ENCODE results near the gene ACACA.
"Not testable (repeated sequence)": the region's sequence is repeated elsewhere in the genome, so short reads cannot be mapped to it uniquely, and the experiment has no call there.

Gene ACACA

DNA sequence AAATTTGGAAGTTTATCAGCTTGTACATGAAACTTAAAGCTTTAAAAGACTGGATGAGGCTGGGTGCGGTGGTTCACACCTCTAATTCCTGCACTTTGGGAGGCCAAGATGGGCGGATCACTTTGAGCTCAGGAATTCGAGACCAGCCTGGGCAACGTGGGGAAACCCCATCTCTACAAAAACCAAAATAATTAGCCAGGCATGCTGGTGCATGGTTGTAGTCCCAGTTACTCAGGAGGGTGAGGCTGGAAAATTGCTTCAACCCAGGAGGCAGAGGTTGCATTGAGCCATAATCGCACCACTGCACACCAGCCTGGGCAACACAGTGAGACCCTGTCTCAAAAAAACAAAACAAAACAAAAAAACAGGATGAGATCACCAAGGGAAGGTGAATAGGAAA lies 248.3 kb downstream of the ACACA start:
- ChIA-PET POLR2A (no interaction called here), CTCF (no interaction called here)

DNA sequence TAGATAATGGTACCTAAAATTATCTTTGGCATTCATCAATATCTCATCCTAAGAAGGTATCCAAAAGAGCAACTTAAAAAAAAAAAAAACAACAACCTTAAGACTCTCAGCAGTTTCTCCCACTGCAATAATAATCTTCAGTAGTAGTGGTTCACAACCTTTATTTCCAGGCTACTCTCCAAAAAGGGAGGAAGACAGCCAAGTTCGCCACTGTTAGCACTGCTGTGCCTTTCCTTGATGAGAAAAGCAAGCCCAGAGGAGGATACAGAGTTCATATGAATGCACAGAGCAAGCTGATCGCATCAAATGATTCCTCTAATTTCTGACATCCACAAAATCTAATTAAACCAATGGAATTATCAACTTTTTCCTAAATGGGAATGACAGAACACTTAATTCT lies 258.5 kb downstream of the ACACA start:
- no peak for DNase-seq (ENCODE audit: low read depth, low spot score)
- ChIA-PET POLR2A (no interaction called here), CTCF (no interaction called here)
- no peak overlapping the region for H3K4me3 ChIP-seq (ENCODE audit: low read depth, low read length)
- TF ChIP-seq CTCF (IDR thresholded peaks at IDR 0.05; ENCODE audit: insufficient read depth, low read length, missing control alignments): no peak

More for the DNA sequence above, 248.3 kb downstream of the ACACA start:
- DNase-seq (ENCODE audit: low read depth, low spot score): no peak
- TF ChIP-seq CTCF (IDR thresholded peaks at IDR 0.05; ENCODE audit: insufficient read depth, low read length, missing control alignments): no peak
- H3K4me3 ChIP-seq (ENCODE audit: low read depth, low read length): no peak overlapping the region

GRCh38 chr17:37147301-37147812 lies 259.3 kb downstream of the ACACA start:
- no peak for TF ChIP-seq CTCF (IDR thresholded peaks at IDR 0.05; ENCODE audit: insufficient read depth, low read length, missing control alignments)
- ChIA-PET POLR2A (no interaction called here), CTCF (interaction anchor here (0.6 kb wide), 1 partner anchor 20 kb away, joined by 4 read pairs; no protein-coding TSS in a partner anchor)
- no peak for DNase-seq (ENCODE audit: low read depth, low spot score)
- no peak overlapping the region for H3K4me3 ChIP-seq (ENCODE audit: low read depth, low read length)

DNA sequence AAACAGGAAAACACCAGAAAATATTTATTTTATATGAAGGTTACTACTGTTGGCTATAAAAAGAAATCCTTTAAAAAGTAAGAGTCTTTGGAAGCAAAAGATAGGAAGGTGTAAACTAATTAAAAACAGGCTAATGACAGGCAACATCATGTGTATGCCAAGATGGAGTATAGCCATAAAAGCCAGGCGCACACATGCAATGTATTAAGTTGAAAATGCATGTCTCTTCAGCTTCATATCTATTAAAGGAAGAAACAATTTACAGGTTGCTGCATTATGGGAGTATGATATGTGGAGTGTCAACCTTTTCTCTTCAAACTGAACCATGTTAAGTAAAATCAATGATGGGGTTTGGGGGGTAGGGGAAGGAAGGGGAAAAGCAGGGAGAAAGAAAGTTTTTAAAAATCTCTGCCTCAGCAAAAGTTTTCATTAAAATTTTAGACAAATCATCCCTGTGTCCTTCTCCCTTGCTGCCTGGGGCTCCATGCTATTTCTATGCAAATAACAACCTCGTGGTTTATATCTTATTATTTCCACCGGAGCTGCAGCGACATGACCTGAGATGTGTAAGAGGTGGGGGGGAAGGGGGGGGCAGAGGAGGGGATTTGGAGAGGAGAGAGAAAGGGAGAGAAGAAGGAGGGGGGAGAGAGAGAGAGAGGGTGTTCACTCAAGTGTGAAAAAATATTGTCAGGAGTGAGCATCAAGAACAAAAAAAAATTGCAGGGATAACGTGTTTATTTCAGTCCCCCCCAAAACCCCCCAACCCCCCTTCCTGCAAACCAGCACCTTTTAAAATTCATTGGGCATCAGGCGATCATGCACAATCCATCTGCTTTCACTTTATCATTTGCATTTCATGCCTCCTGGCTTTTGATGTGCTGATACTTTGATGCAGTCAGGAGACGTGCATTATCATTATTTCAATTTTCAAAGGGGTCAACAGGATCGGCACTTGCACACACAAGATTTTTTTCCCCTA lies 260.3 kb downstream of the ACACA start:
- TF ChIP-seq CTCF (IDR thresholded peaks at IDR 0.05; ENCODE audit: insufficient read depth, low read length, missing control alignments): no peak
- POLR2A ChIA-PET: no interaction called here
- CTCF ChIA-PET: no interaction called here
- H3K4me3 ChIP-seq (ENCODE audit: low read depth, low read length): no peak overlapping the region
- DNase-seq (ENCODE audit: low read depth, low spot score): no peak

DNA sequence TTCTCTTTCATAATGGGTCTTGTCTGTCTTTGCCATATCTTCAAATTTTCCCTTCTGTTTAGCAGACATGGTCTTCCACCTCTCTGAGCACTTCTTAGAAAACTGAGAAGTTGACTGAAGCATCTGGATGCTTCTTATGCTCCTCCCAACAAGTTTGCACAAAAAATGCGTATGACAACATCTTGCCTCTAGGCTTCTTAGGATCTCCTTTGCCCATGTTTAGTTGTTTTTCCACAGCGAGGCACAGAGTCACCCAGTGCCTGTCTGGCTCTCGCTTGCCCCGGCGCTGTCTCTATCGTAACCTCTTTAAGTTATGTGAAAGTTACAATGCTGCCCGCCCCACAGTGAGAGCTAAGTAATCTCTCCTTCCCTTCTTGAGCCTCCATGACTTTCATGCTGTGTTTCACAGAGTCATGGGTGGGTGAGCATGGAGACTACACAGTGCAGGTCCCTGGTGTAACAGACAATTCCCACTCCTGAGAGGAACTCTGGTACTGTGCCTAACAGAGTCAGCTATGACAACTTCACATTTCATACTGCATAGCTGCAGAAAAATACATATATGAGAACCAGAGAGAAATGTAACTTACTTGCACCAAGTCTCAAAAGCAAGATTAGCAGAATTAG lies 262.4 kb downstream of the ACACA start:
- ChIA-PET CTCF (interaction anchor here (0.6 kb wide), 1 partner anchor 20 kb away, joined by 3 read pairs; no protein-coding TSS in a partner anchor), POLR2A (no interaction called here)
- no peak for TF ChIP-seq CTCF (IDR thresholded peaks at IDR 0.05; ENCODE audit: insufficient read depth, low read length, missing control alignments)
- no peak for DNase-seq (ENCODE audit: low read depth, low spot score)
- no peak overlapping the region for H3K4me3 ChIP-seq (ENCODE audit: low read depth, low read length)

GRCh38 chr17:37143558-37143957 lies 263.1 kb downstream of the ACACA start:
- CTCF ChIA-PET: interaction anchor here (0.6 kb wide), 1 partner anchor 21 kb away, joined by 3 read pairs; no protein-coding TSS in a partner anchor
- H3K4me3 ChIP-seq (ENCODE audit: low read depth, low read length); DNase-seq (ENCODE audit: low read depth, low spot score); POLR2A ChIA-PET: not testable (repeated sequence)
